ENCODE results near the gene TTLL9. TPM values are rescaled to one million over a fixed set of nuclear protein-coding genes. Genes with fewer than 3 reads are reported as not detected.

The TTLL9 gene
- total RNA-seq, 2 donors from 2014 or later = 1.2 TPM; not detected in 1

- H3K36me3 ChIP-seq = no peaks in the 10 kb centered on the region
- DNase-seq (ENCODE audit: low spot score) = no peak
- no peak for TF ChIP-seq POLR2AphosphoS5 (IDR thresholded peaks at IDR 0.05)
- TF ChIP-seq POLR2A (IDR thresholded peaks at IDR 0.05) = no peak
- TF ChIP-seq, protein P1, sequence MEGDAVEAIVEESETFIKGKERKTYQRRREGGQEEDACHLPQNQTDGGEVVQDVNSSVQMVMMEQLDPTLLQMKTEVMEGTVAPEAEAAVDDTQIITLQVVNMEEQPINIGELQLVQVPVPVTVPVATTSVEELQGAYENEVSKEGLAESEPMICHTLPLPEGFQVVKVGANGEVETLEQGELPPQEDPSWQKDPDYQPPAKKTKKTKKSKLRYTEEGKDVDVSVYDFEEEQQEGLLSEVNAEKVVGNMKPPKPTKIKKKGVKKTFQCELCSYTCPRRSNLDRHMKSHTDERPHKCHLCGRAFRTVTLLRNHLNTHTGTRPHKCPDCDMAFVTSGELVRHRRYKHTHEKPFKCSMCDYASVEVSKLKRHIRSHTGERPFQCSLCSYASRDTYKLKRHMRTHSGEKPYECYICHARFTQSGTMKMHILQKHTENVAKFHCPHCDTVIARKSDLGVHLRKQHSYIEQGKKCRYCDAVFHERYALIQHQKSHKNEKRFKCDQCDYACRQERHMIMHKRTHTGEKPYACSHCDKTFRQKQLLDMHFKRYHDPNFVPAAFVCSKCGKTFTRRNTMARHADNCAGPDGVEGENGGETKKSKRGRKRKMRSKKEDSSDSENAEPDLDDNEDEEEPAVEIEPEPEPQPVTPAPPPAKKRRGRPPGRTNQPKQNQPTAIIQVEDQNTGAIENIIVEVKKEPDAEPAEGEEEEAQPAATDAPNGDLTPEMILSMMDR (IDR thresholded peaks at IDR 0.05) = no peak
- H3K4me1 ChIP-seq (replicated peaks) = no peaks in the 10 kb centered on the region
- no peaks in the 10 kb centered on the region for H3K9me3 ChIP-seq
- H3K27ac ChIP-seq = no peak overlapping the region
- intact Hi-C loops (cut with DNase I) = no loop called here
- 89% methylated on average over 31 of the region's 32 CpGs for WGBS
- H3K27me3 ChIP-seq (replicated peaks; ENCODE audit: insufficient read depth) = no peaks in the 10 kb centered on the region
- H3K4me3 ChIP-seq = no peak overlapping the region
These were observed 22.1 kb upstream of the TTLL9 start for GRCh38 chr20:31848088-31848999.

GRCh38 chr20:31849306-31849930, 21.0 kb upstream of the TTLL9 start:
- no peak for TF ChIP-seq POLR2A (IDR thresholded peaks at IDR 0.05)
- TF ChIP-seq POLR2AphosphoS5 (IDR thresholded peaks at IDR 0.05) = no peak
- TF ChIP-seq, protein P1 (IDR thresholded peaks at IDR 0.05) = no peak
- DNase-seq (ENCODE audit: low spot score) = peak; percentile 25

DNA sequence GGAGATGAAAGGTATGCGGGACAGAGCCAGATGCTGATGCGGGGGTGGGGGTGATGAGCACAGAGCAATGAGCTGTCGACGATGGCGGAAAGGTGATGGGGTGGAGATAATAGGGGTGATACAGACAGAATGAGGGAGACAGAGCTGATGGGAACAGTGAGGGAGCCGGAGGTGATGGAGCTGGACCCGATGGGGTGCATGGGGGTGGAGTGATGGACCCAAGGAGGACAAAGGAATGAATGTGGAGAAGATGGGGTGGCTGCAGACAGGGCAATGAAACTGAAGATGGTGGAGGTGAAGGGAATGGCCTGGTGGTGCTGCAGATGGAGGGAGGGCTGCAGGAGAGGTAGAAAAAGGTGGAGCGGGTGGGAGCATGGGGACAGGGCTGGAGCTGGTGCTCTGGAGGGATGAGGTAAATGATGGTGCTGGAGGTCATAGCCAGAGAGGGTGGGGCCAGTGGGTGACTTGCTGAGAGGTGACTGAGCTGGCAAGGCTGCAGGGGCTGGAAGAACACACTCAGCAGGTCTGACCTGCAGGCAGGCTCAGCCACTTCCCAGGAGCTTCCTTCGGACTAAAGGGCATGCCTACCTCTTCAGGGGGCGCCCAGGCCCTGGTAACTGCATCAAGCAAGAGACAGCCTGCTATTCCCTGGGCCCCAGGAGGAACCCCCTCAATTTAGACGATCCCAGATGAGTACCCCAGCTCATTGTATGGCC, 19.0 kb upstream of the TTLL9 start:
- 73% methylated on average over 11 of the region's 11 CpGs for WGBS
- intact Hi-C loops (cut with DNase I) = no loop called here

More at GRCh38 chr20:31849306-31849930, 21.0 kb upstream of the TTLL9 start:
- Histone ChIP-seq H3K9me3 (no peaks in the 10 kb centered on the region), H3K27me3 (replicated peaks; ENCODE audit: insufficient read depth) (no peaks in the 10 kb centered on the region), H3K36me3 (no peaks in the 10 kb centered on the region), H3K4me3 (no peak overlapping the region), H3K27ac (no peak overlapping the region), H3K4me1 (replicated peaks) (no peaks in the 10 kb centered on the region)
- WGBS = 28% methylated on average over 27 of the region's 45 CpGs
- intact Hi-C loops (cut with DNase I) = no loop called here

GRCh38 chr20:31853481-31853880, 17.0 kb upstream of the TTLL9 start:
- 83% methylated on average over 7 of the region's 7 CpGs for WGBS
- TF ChIP-seq POLR2A (IDR thresholded peaks at IDR 0.05) (no peak), POLR2AphosphoS5 (IDR thresholded peaks at IDR 0.05) (no peak)
- TF ChIP-seq, protein P1 (IDR thresholded peaks at IDR 0.05) = no peak
- Histone ChIP-seq H3K4me1 (replicated peaks) (no peaks in the 10 kb centered on the region), H3K36me3 (no peaks in the 10 kb centered on the region), H3K27ac (no peak overlapping the region), H3K27me3 (replicated peaks; ENCODE audit: insufficient read depth) (no peaks in the 10 kb centered on the region), H3K4me3 (no peak overlapping the region), H3K9me3 (no peaks in the 10 kb centered on the region)
- DNase-seq (ENCODE audit: low spot score) = no peak
- intact Hi-C loops (cut with DNase I) = no loop called here

More for the DNA sequence above, 19.0 kb upstream of the TTLL9 start:
- no peak overlapping the region for H3K27ac ChIP-seq
- H3K27me3 ChIP-seq (replicated peaks; ENCODE audit: insufficient read depth) = no peaks in the 10 kb centered on the region
- H3K4me3 ChIP-seq = no peak overlapping the region
- H3K4me1 ChIP-seq (replicated peaks) = no peaks in the 10 kb centered on the region
- H3K9me3 ChIP-seq = no peaks in the 10 kb centered on the region
- DNase-seq (ENCODE audit: low spot score) = no peak
- H3K36me3 ChIP-seq = no peaks in the 10 kb centered on the region
- TF ChIP-seq, protein P1 (IDR thresholded peaks at IDR 0.05) = no peak
- TF ChIP-seq POLR2AphosphoS5 (IDR thresholded peaks at IDR 0.05) = no peak
- TF ChIP-seq POLR2A (IDR thresholded peaks at IDR 0.05) = no peak

Data from prostate gland (tissue), 2 donors.